Embryonic facial prominence (tissue), 1 donor: Measurements from ENCODE around the gene HCFC2.
A peak's percentile ranks its signal among the peaks of the same experiment; 100 is the strongest.
"Not testable (repeated sequence)": the region's sequence is repeated elsewhere in the genome, so short reads cannot be mapped to it uniquely, and the experiment has no call there.

Source experiments
- DNase-seq: peaks from one replicate; pipeline ENCODE4 v3.0.0-alpha.2; 2016; ENCODE audit errors: extremely low spot score

HCFC2 gene

DNA sequence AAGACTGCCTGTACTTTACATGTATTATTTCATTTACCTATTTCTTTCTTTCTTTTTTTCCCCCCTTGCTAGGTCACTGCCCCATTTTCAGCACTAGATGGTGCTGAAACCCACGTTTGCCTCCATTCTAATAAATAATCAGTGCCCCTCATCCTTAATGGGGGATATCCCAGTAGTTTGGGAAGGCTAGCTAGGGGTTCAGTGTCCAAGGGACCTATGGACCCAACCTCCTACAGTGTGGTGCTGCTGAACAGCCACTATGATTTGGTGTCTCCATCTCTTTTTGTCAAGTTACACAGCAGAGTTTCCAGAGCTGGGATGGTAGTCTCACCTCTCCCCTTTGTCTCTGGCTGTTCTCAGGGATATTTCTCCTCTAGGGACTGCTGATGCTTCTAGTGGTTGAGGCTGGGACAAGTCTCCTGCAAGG lies 6.5 kb upstream of the HCFC2 start:
- no peak for DNase-seq

- no peak for DNase-seq
Observed at GRCh38 chr12:104058802-104059201, 5.5 kb upstream of the HCFC2 start.

DNA sequence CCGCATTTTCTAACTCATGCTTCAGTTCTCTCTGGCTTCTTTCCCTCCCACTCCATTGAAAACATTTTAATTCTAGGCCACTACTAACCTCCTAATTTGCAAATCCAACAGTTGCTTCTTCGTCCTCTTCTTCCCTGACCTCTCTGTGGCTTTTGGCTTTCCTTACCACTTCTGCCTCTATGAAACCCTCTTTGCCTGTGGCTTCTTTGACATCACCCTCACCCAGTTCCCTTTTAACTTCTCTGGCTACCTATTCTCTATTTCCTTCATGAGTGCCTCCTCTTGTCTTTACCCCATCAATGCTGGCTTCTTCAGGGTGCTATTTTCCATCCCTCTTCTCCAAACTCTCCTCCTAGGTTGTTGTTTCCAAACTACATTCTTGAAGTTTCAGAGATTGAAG lies 4.4 kb upstream of the HCFC2 start:
- no peak for DNase-seq

- no peak for DNase-seq
Observed at GRCh38 chr12:104060791-104061190, 3.5 kb upstream of the HCFC2 start.

DNA sequence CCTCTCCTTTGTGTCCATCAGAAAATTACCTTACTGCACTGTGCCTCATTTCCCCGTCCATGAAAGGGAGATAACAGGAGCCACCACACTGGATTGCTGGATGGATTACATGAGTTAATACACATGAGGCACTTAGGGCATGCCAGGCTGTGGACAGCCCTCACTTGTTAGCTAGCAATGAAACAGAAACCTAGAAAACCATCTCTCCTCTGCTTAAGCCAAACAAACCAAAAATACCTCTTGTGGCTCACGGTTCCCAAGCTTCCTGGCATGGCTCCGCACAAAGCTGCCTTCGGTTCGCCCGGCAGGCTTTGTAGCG lies 660 bp upstream of the HCFC2 start:
- DNase-seq: no peak

- no peak for DNase-seq
Observed at GRCh38 chr12:104064842-104065427, 604 bp downstream of the HCFC2 start.

DNA sequence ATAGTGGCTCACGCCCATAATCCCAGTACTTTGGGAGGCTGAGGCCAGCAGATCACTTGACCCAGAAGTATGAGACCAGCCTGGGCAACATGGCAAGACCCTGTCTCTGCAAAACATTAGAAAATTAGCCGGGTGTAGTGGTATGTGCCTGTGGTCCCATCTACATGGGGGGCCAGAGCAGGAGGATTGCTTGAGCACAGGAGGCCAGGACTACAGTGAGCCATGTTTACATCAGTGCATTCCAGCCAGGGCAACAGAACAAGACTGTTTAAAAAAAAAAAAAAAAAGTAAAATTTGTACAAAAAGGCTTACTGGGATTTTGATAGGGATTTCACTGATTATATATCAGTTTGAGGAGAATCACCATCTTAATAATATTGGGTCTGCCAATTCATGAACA lies 7.8 kb downstream of the HCFC2 start:
- no peak for DNase-seq

GRCh38 chr12:104073699-104074098 lies 9.4 kb downstream of the HCFC2 start:
- no peak for DNase-seq

GRCh38 chr12:104079024-104079423 lies 14.7 kb downstream of the HCFC2 start:
- DNase-seq: no peak

DNA sequence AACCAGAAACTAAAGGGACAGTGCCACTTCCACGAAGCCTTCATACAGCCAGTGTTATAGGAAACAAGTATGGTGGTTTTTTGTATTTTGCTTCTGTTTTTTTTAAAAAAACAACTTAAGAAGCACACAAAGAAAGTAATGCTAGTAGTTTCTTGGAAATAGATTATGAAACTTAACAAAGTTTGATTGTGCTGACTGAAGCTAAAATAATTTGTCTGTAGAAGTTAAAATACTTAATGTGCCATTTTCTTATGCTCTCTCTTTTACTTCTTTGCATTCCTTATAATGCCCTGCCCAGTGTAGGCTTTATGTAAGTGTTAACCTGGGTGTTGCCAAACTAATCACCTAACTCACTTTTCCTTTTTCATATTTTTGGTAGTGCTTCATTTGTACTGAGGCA lies 16.4 kb downstream of the HCFC2 start:
- DNase-seq: no peak

DNA sequence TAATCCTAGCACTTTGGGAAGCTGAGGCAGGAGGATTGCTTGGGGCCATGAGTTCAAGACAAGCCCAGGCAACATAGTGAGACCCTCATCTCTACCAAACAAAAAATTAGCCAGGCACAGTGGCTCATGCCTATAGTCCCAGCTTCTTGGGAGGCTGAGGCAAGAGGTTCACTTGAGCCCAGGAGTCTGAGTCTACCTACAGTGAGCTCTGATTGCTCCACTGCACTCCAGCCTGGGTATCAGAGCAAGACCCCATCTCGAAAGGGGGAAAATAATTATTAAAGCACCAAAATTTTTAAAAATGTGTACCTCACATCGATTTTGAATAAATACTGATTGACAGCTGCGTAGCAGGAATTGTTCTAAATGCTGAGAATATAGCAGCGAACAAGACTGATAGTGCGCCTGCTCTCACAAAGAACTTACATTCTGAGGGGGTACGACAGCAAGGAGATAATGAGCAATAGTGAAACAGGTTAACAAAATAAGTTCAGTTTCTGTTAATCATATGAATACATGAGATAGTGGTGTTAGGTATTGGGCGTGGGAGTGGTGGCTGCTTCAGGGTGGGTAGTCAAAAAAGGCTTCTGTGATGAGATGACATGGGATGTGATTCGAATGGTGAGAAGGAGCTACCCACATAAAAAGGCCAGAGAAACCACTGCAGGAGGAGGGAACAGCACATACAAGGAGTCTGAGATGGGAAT lies 19.6 kb downstream of the HCFC2 start:
- DNase-seq: no peak

DNA sequence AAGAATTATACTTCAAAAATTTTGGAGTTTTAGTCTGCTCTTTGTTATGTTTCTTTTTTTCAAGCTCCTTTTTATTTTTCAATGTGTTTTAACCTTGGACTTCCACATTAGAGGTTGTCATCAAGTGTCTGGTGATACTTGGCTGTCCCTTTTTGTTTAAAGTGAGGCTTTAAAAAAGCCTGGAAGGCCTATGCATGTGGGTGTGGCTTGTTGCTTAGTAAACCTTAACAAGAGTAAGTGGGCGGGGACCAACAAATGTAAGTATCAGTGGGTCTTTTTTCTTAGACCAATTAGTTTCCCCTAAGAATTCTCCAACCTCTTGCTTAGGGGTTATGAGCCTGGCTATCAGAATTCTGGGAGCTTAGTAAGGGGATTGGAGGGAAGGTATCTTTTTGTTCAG lies 26.4 kb downstream of the HCFC2 start:
- no peak for DNase-seq

- DNase-seq: no peak
Observed at GRCh38 chr12:104091136-104091535, 26.8 kb downstream of the HCFC2 start.

DNA sequence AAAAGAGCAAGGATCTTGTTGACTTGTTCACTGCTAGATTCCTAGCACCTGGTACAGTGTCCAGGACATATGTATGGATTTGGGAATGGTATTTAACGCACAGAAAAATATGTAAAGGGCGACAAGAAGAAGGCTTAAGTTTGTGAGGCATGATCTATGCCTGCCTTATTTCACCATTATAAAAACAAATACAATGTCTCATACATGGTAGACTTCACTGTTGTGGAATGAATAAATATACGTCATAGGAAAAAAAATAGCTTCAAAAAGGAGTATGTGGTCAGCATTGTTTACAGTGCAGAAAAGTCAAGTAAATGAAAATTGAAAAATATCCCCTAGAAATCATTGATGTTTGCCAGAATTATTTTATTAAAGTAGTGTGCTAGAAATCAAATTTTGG lies 30.0 kb downstream of the HCFC2 start:
- DNase-seq: no peak

DNA sequence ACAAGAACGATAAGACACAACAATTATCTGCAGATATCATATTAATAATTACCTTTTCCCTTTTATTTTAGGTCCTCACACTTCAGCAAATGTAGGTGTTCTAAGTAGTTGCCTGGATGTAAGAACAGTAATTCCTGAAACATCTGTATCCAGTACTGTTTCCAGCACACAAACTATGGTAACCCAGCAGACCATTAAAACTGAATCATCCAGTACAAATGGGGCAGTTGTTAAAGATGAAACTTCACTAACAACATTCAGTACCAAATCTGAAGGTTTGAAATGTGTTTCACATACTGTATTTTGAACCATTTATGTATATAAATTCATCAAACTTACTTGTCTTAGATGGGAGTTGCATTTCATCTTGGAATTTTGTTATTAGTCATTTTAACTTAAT lies 31.0 kb downstream of the HCFC2 start:
- DNase-seq: no peak

DNA sequence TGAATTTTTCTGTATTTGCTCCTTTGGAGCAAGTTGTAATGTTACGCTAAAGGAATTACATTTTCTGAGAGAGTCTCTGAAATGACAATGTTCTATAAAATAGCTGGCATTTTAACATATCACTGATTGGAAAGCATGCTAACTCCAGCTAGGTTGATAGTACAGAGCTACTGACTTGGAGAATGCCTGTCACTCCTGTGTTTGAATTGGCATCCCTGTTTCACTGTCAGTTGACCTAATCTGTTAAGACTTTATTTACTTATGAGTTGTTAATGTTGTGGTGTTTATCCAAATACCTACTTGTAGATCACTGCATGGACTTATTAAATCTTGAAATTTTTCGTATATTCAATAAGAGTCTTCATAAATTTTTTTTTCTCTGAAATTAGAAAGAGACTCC lies 33.6 kb downstream of the HCFC2 start:
- no peak for DNase-seq

DNA sequence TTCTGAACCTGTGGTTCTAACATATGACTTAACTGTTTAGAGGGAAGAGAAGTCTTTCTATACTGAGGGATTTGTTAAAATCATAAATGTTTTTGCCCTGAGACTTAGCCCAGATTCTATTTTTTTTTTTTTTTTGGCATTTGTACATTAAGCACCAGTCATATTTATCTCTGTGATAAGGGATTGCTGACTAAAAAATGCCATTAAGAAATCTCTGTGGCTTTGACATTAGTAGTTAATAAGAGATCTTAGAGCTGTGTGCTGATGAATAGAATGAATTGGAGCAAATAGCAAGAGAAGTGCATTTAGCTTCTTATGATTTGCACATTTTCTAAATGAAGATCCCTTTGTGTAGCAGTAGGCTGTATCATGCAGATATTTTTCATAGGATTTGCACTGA lies 41.1 kb downstream of the HCFC2 start:
- no peak for DNase-seq

GRCh38 chr12:104106965-104107364 lies 42.6 kb downstream of the HCFC2 start:
- DNase-seq: no peak

GRCh38 chr12:104108755-104109445 lies 44.6 kb downstream of the HCFC2 start:
- peak; percentile 58 for DNase-seq

DNA sequence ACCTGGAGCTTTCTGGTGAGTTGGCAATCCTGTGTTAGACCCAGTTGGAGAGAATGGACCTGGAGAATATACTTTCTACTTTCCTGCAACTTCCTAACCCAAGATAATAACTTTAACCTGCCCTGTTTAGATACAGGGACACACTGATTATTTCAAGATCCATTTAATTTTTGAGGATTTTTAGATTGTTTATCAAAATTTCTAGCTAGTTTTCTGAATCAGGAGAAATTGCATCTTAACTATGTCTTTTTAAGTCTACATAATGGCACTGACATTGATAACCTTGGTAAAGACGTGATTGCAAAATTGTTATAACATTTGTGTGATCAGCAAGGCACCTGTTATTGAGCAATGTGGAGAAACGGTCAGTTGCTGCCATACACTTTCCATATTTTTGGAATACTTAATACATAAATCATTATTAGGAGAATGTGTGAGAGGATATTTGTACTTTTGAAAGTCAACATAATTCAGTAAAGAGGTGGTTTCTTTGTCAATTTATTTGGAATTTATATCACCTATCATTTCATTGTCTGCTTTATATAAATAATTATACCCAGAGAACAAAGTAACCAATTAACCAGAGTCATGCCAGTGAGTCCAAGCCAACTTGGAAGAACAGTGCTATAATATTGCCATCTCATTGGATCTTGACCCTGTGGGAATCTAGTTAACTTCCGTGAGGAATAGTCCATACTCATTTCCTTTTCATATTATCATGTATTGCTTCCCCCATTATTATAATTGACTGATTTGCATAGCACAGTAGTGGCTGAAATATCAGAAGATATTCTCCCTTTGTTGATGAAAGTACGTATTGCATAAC lies 45.3 kb downstream of the HCFC2 start:
- DNase-seq: no peak

DNA sequence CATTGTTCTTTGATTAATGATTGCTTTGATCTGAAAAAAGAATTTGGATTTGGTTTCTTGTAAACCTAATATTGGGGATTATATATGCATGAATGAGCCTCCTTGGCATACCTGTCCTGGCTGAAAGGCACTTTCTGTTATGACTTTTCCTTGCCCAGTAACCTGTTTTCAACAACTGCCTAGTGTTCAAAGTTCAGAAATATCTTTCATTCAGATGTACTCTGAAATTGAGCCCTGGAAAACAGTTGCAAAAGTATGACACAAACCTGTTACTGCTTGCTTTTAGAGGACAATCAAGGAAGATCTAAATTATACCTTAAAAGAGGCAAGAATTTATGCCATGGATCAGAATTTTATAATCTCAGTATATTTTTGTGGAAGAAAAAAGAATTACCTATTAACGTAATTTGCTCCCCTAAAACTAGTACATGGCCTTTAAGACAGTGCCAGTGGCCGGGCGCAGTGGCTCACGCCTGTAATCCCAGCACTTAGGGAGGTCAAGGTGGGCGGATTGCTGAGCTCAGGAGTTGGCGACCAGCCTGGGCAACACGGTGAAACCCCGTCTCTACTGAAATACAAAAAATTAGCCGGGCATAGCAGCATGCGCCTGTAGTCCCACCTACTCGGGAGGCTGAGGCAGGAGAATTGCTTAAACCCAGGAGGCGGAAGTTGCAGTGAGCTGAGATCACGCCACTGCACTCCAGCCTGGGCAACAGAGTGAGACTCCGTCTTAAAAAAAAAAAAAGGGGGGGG lies 50.7 kb downstream of the HCFC2 start:
- DNase-seq: not testable (repeated sequence)

DNA sequence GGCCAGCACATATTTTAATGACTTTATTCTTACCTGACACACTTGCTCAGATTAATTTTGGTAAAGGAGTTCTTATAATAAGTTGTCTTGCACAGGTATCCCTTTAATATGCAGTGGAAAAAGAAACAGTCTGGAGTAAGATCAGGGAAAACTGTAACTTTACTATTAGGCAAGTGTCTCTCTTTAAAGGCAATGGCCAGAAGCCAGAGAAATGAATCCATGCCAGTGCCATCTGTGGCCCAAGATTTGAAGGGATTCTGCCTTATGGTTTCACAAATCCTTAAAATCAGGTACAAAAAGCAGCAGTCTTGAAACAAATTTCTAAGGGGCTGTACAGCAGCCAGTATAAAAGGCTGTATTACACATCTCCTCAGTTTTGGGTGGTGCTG lies 51.2 kb downstream of the HCFC2 start:
- no peak for DNase-seq
